ENCODE results near the gene SH3RF2. TPM values are rescaled to one million over a fixed set of nuclear protein-coding genes. Genes with fewer than 3 reads are reported as not detected.

Gene SH3RF2
- total RNA-seq, 3 donors from 2014 or later, result 6.6 to 9.5 (median 9.4) TPM

DNA sequence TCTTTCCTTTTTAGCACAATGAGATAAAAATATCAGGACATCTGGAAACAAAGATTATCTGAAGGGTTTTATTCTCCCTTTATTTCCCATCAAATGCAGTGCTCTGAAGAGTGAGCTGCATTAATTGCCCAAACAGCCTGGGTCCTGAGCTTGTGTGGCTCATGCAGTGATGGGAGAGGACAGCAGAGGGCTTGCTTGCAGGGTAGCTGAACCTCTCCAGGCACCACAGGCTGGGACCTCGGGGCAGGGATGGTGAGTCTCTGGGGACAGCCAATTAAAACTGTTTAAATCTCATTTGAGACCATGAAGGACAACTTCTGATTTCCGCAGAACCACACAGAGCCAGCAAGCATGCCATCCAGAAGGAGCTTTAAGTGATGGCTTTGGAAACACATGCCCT is 97.7 kb downstream of the SH3RF2 start:
- H3K27me3 ChIP-seq, result no peaks in the 10 kb centered on the region
- no peaks in the 10 kb centered on the region for H3K36me3 ChIP-seq
- TF ChIP-seq POLR2A (IDR thresholded peaks at IDR 0.05) (no peak), CTCF (IDR thresholded peaks at IDR 0.05) (no peak), POLR2AphosphoS5 (IDR thresholded peaks at IDR 0.05) (no peak)
- no peak overlapping the region for H3K27ac ChIP-seq
- H3K4me3 ChIP-seq, result no peak overlapping the region
- intact Hi-C loops (cut with DNase I; ENCODE audit: low total_unique reads), result loop anchor here (5.0 kb wide), 1 partner anchor 118 kb away; no protein-coding TSS in a partner anchor
- DNase-seq (ENCODE audit: low spot score in 2 of 2), result no peak
- H3K9me3 ChIP-seq, result no peaks in the 10 kb centered on the region
- H3K4me1 ChIP-seq, result no peaks in the 10 kb centered on the region

- H3K36me3 ChIP-seq, result no peaks in the 10 kb centered on the region
- intact Hi-C loops (cut with DNase I; ENCODE audit: low total_unique reads), result loop anchor here (5.0 kb wide), 1 partner anchor 118 kb away; no protein-coding TSS in a partner anchor
- no peaks in the 10 kb centered on the region for H3K4me1 ChIP-seq
Observed at GRCh38 chr5:146034605-146035004, 98.2 kb downstream of the SH3RF2 start.

DNA sequence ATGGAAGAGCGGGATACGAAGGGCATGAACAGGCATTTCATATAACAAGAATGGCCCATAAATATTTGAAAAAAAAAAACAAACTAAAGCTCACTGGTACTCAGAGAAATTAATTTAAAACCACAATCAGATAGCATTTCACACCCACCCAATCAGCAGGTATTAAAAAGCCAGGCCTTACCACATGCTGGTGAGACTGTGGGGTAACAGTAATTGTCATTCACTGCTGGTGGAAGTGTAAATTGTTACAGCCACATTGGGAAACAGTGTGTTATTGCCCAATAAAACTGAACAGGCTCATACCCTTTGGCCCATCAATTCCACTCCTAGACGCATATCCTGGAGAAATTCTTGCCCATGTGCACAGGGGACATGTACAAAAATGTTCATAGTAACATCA is 103.0 kb downstream of the SH3RF2 start:
- Histone ChIP-seq H3K27ac (no peak overlapping the region), H3K4me1 (no peaks in the 10 kb centered on the region), H3K36me3 (no peaks in the 10 kb centered on the region), H3K9me3 (no peaks in the 10 kb centered on the region), H3K27me3 (no peaks in the 10 kb centered on the region), H3K4me3 (no peak overlapping the region)
- TF ChIP-seq POLR2AphosphoS5 (IDR thresholded peaks at IDR 0.05) (no peak), POLR2A (IDR thresholded peaks at IDR 0.05) (no peak), CTCF (IDR thresholded peaks at IDR 0.05) (no peak)
- no peak for DNase-seq (ENCODE audit: low spot score in 2 of 2)
- intact Hi-C loops (cut with DNase I; ENCODE audit: low total_unique reads), result no loop called here

More at GRCh38 chr5:146034605-146035004, 98.2 kb downstream of the SH3RF2 start:
- no peak overlapping the region for H3K27ac ChIP-seq
- no peaks in the 10 kb centered on the region for H3K27me3 ChIP-seq
- no peak for DNase-seq (ENCODE audit: low spot score in 2 of 2)
- TF ChIP-seq POLR2A (IDR thresholded peaks at IDR 0.05), result no peak
- no peak for TF ChIP-seq CTCF (IDR thresholded peaks at IDR 0.05)
- H3K9me3 ChIP-seq, result no peaks in the 10 kb centered on the region
- no peak overlapping the region for H3K4me3 ChIP-seq

DNA sequence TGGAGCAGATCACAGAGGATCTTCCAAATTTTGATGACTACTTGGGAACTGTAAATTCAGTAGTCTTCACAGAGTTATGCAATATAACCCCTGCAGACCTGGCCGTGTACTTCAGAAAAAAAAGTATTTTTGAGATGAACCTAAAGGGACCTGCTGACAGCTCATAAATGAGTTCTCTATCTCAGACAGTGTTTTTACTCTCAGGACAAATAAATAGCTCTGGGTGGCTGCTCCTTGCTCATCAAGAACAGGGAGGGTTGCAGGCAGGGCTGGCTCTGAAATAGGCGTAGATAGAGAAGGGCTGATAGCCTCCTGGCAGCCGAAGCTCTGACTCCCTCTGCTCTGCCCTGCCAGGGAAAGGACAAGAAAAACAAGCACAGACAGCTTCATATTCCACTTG is 104.1 kb downstream of the SH3RF2 start:
- no peak overlapping the region for H3K27ac ChIP-seq
- H3K36me3 ChIP-seq, result no peaks in the 10 kb centered on the region
- intact Hi-C loops (cut with DNase I; ENCODE audit: low total_unique reads), result no loop called here
- H3K4me3 ChIP-seq, result no peak overlapping the region
- H3K9me3 ChIP-seq, result no peaks in the 10 kb centered on the region
- no peak for DNase-seq (ENCODE audit: low spot score in 2 of 2)
- no peaks in the 10 kb centered on the region for H3K27me3 ChIP-seq
- TF ChIP-seq POLR2A (IDR thresholded peaks at IDR 0.05) (no peak), CTCF (IDR thresholded peaks at IDR 0.05) (no peak), POLR2AphosphoS5 (IDR thresholded peaks at IDR 0.05) (no peak)
- no peaks in the 10 kb centered on the region for H3K4me1 ChIP-seq

GRCh38 chr5:146041180-146041789 is 104.9 kb downstream of the SH3RF2 start:
- no peaks in the 10 kb centered on the region for H3K36me3 ChIP-seq
- no peaks in the 10 kb centered on the region for H3K4me1 ChIP-seq
- H3K27me3 ChIP-seq, result no peaks in the 10 kb centered on the region
- H3K4me3 ChIP-seq, result no peak overlapping the region
- TF ChIP-seq CTCF (IDR thresholded peaks at IDR 0.05) (peak in 1 of 3 donors; percentile 29), POLR2A (IDR thresholded peaks at IDR 0.05) (no peak), POLR2AphosphoS5 (IDR thresholded peaks at IDR 0.05) (no peak)
- no peaks in the 10 kb centered on the region for H3K9me3 ChIP-seq
- intact Hi-C loops (cut with DNase I; ENCODE audit: low total_unique reads), result no loop called here
- no peak overlapping the region for H3K27ac ChIP-seq
- no peak for DNase-seq (ENCODE audit: low spot score in 2 of 2)
